Sigmoid colon (tissue), 3 donors: ENCODE data around the gene RARS2.

ENCODE experiments used
- POLR2A ChIP-seq, 2 donors: fragments of 450-650 bp; IDR thresholded peaks; one replicate each; pipeline ENCODE4 v1.6.1; 2016; ENCODE audit warnings: antibody characterized with exemption in 2 of 2, mild to moderate bottlenecking in 2 of 2, moderate library complexity in 2 of 2
- TF ChIP-seq, protein P1 (sequence below), 4 experiments: fragments of 450-650 bp in 3 of 4; fragments of 200-600 bp in 1 of 4; IDR thresholded peaks; one replicate each; pipeline ENCODE4 v1.5.1; 2016 to 2019; ENCODE audit warnings: antibody characterized with exemption in 4 of 4, mild to moderate bottlenecking in 3 of 4, moderate library complexity in 2 of 4

DNA sequence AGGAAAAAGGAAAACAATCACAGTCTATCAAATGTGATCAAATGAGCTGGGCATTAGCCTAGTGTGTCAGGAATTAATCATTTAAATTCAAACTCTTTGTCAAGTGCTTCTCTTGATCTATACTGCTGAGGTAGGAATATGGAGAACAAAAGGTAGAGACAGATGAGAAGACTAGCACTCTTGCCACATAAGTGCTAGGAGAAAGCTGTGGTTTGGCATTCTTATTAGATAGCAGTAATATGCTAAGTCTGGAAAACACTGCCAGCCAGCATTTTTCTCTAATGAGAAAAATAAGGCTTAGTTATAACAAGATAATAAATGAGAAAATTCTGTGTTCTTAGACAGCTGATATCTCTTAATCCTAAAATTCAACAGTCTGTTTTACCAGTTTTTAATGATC, 39.1 kb upstream of the RARS2 start:
- TF ChIP-seq, protein P1, sequence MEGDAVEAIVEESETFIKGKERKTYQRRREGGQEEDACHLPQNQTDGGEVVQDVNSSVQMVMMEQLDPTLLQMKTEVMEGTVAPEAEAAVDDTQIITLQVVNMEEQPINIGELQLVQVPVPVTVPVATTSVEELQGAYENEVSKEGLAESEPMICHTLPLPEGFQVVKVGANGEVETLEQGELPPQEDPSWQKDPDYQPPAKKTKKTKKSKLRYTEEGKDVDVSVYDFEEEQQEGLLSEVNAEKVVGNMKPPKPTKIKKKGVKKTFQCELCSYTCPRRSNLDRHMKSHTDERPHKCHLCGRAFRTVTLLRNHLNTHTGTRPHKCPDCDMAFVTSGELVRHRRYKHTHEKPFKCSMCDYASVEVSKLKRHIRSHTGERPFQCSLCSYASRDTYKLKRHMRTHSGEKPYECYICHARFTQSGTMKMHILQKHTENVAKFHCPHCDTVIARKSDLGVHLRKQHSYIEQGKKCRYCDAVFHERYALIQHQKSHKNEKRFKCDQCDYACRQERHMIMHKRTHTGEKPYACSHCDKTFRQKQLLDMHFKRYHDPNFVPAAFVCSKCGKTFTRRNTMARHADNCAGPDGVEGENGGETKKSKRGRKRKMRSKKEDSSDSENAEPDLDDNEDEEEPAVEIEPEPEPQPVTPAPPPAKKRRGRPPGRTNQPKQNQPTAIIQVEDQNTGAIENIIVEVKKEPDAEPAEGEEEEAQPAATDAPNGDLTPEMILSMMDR (IDR thresholded peaks at IDR 0.05) = no peak
- no peak for TF ChIP-seq POLR2A (IDR thresholded peaks at IDR 0.05)
